ENCODE measurements around the gene C4A.
"Not testable (repeated sequence)": the region's sequence is repeated elsewhere in the genome, so short reads cannot be mapped to it uniquely, and the experiment has no call there.

Gene C4A

GRCh38 chr6:31961616-31962015, 20.2 kb upstream of the C4A start:
- no peak for DNase-seq (ENCODE audit: low spot score)

GRCh38 chr6:31963921-31964320, 17.9 kb upstream of the C4A start:
- no peak for DNase-seq (ENCODE audit: low spot score)

- DNase-seq (ENCODE audit: low spot score): no peak
These were observed 16.2 kb upstream of the C4A start for GRCh38 chr6:31965700-31966099.

- no peak for DNase-seq (ENCODE audit: low spot score)
These were observed 15.4 kb upstream of the C4A start for GRCh38 chr6:31966506-31966905.

GRCh38 chr6:31966997-31967925, 14.6 kb upstream of the C4A start:
- no peak for DNase-seq (ENCODE audit: low spot score)

DNA sequence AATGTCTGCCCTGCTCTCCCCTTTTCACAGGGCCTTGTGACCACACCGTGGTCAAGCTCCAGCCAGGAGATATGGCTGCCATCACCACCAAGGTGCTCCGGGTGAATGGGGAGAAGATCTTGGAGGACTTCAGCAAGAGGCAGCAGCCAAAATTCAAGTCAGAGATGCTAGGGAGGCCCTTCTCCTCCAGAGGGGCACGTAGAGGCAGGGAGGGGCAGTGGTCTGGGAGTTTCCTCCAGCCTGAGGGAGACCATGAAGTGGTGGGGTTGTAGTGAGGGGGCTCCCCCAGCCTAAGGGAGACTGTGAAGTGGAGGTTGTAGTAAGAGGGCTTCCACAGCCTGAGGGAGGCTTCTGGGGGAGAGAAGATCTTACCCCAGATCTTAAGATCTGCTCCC, 13.9 kb upstream of the C4A start:
- no peak for DNase-seq (ENCODE audit: low spot score)

- no peak for DNase-seq (ENCODE audit: low spot score)
These were observed 13.5 kb upstream of the C4A start for GRCh38 chr6:31968326-31968725.

- DNase-seq (ENCODE audit: low spot score): no peak
These were observed 12.8 kb upstream of the C4A start for GRCh38 chr6:31968791-31969711.

- DNase-seq (ENCODE audit: low spot score): no peak
These were observed 11.9 kb upstream of the C4A start for GRCh38 chr6:31969712-31970603.

GRCh38 chr6:31970604-31971271, 11.1 kb upstream of the C4A start:
- no peak for DNase-seq (ENCODE audit: low spot score)

DNA sequence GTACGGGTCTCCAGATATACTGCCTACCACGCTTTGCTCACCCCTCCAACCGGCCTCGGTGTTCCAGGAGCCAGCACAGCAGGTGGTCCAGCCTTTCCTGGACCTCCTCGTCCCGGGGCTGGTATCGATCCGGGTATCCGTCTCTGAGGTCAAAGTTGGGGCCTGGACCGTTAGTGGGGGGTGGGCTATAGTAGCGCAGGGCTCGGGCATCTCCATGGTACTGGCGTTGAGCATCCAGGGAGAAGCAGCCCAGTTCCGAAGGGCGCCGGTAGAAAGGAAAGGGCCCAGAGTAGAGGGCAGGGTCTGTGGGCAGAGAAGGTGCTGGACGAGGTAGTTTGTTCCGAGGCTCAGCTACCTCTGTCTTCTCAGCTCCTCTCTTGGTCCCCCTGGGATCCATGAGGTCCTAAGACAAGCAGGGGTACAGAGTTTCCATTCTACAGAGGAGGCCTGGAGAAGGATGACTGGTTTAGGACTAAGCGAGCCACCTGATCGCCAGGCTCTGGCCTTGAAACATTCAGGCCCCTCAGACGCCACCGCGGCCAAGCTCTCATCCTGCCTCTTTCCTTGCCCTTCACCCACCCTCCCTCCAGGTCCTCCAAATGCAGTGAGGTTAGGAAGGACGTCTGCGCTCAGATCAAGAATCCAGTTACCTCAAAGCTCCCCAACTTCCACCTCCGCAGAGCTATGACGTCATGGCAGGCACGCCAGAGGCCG, 10.4 kb upstream of the C4A start:
- DNase-seq (ENCODE audit: low spot score): no peak

DNA sequence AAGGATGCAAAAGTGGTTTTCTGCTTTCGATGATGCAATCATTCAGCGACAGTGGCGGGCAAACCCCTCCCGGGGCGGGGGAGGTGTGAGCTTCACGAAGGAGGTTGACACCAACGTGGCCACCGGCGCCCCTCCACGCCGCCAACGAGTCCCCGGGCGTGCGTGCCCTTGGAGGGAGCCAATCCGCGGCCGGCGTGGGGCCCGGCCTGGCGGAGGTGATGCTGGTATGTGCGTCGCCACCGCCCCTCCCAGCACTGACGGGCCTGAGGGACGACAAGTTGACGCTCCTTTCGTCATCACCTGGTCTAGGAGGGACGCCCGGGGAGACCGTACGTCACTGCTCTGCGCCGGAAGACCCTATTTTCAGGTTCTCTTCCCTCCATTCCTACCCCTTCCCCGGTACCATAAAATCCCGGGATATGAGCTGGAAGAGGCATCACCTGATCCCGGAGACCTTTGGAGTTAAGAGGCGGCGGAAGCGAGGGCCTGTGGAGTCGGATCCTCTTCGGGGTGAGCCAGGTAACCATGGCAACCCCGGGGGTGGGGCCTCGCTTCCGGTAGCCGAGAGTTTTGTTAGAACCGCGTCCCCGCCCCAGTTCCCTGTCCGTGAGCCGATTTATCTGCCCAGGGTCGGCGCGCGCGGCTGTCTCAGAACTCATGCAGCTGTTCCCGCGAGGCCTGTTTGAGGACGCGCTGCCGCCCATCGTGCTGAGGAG, 9.7 kb upstream of the C4A start, which contains the start of gene DXO:
Gene DXO, minus strand, starts transcription at position 146 of the 716 bp plus-strand sequence. CDS start 463 bp downstream, outside the sequence.
- DNase-seq (ENCODE audit: low spot score): peak; percentile 97

DNA sequence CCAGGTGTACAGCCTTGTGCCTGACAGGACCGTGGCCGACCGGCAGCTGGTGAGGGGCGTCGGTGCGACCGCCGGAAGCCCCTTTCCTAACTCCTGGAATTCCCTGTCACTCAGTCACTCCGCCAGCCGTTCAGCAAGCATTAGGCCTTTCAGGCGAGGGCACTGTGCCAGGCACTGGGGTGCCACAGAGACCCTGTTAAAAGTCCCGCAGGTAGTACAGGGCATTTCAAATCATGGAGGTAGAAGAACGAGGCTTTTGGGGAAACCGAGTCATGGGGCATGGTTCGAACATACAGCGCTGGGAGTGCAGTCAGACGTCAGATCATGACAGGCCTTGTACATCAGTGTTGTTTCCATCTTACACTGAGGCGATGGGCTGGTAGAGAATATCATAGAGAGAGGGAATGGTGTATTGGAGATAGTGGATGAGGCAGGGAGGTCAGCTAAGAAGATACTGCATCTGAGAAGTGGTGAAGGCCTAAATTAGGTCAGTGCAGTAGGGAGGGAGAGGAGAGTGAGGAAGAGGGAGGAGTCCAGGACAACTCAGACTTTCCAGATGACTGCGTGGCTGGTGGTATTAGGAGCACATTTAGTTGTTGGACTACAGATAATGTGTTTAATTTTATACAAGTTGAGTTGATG, 9.0 kb upstream of the C4A start:
- peak; percentile 15 for DNase-seq (ENCODE audit: low spot score)

DNA sequence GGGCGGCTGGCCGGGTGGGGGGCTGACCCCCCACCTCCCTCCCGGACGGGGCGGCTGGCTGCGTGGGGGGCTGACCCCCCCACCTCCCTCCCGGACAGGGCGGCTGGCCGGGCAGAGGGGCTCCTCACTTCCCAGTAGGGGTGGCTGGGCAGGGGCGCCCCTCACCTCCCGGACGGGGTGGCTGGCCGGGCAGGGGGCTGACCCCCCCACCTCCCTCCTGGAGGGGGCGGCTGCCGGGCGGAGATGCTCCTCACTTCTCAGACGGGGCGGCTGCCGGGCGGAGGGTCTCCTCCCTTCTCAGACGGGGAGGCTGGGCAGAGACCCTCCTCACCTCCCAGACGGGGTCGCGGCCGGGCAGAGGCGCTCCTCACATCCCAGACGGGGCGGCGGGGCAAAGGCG, 5.8 kb upstream of the C4A start:
- DNase-seq (ENCODE audit: low spot score): not testable (repeated sequence)

GRCh38 chr6:31977816-31978431, 3.9 kb upstream of the C4A start:
- no peak for DNase-seq (ENCODE audit: low spot score)

GRCh38 chr6:31978831-31979230, 3.0 kb upstream of the C4A start:
- DNase-seq (ENCODE audit: low spot score): no peak

DNA sequence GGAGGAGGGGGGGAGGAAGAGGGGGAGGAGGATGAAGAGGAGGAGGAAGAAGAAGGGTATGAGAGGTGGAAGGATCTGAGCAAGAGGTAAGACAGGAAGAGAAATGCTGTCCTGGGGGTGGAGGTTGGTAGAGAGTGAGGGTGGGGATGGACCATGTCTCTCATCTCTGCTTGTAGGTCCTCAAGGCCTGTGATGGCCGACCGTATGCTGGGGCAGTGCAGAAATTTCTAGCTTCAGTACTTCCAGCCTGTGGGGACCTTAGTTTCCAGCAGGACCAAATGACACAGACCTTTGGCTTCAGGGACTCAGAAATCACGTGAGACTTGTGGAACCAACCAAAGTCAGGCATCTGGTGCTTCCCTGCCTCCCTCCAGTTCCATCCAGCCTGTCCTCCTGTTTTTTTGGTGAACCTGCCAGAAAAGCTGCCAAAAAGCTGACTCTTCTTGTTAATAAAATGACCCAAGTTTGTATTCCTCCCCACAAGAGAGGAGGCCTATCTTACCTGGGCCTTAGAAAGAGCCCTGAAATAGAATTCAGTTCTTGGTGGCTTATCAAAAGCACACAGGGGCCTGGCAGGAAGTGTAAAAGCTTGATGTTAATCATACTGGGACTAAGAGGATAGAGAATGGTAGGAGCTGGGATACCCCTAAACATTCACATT, 2.5 kb upstream of the C4A start:
- DNase-seq (ENCODE audit: low spot score): no peak

- not testable (repeated sequence) for DNase-seq (ENCODE audit: low spot score)
These were observed 1.5 kb upstream of the C4A start for GRCh38 chr6:31980195-31980876.
